ENCODE results near the gene MAGI1. TPM values are rescaled to one million over a fixed set of nuclear protein-coding genes. Genes with fewer than 3 reads are reported as not detected.

The MAGI1 gene
- total RNA-seq, 4 donors from 2014 or later = 7.6 to 42.9 (median 37.0) TPM

DNA sequence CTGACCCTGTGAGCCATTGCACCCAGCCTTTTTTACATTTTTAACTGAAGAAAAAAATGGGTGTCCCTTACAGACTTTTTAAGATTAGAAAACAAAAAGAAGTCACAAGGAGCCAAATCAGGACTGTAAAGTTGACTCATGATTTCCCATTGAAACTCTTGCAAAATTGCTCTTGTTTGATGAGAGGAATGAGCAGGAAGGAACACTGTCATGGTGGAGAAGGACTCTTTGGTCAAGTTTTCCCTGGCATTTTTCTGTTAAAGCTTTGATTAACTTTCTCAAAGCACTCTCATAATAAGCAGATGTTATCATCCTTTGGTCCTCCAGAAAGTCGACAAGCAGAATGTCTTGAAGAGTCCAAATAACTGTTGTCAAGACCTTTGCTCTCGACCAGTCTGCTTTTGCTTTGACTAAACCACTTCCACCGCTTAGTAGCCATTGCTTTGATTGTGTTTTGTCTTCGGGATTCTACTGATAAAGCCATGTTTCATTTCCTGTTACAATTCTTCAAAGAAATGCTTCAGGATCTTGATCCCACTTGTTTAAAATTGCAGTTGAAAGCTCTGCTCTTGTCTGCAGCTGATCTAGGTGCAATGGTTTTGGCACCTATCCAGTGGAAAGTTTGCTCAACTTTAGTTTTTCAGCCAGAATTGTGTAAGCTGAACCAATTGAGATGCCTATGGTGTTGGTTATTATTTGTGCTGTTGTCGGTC is 369.4 kb downstream of the MAGI1 start:
- Histone ChIP-seq H3K4me3 (no peak overlapping the region), H3K27ac (no peak overlapping the region), H3K4me1 (no peaks in the 10 kb centered on the region), H3K9me3 (no peaks in the 10 kb centered on the region), H3K27me3 (no peaks in the 10 kb centered on the region), H3K36me3 (no peaks in the 10 kb centered on the region)
- intact Hi-C loops (cut with DNase I; ENCODE audit: low total_unique reads) = no loop called here
- no peak for DNase-seq
- no peak for TF ChIP-seq POLR2A (IDR thresholded peaks at IDR 0.05)
- TF ChIP-seq, protein P1, sequence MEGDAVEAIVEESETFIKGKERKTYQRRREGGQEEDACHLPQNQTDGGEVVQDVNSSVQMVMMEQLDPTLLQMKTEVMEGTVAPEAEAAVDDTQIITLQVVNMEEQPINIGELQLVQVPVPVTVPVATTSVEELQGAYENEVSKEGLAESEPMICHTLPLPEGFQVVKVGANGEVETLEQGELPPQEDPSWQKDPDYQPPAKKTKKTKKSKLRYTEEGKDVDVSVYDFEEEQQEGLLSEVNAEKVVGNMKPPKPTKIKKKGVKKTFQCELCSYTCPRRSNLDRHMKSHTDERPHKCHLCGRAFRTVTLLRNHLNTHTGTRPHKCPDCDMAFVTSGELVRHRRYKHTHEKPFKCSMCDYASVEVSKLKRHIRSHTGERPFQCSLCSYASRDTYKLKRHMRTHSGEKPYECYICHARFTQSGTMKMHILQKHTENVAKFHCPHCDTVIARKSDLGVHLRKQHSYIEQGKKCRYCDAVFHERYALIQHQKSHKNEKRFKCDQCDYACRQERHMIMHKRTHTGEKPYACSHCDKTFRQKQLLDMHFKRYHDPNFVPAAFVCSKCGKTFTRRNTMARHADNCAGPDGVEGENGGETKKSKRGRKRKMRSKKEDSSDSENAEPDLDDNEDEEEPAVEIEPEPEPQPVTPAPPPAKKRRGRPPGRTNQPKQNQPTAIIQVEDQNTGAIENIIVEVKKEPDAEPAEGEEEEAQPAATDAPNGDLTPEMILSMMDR (IDR thresholded peaks at IDR 0.05) = no peak

DNA sequence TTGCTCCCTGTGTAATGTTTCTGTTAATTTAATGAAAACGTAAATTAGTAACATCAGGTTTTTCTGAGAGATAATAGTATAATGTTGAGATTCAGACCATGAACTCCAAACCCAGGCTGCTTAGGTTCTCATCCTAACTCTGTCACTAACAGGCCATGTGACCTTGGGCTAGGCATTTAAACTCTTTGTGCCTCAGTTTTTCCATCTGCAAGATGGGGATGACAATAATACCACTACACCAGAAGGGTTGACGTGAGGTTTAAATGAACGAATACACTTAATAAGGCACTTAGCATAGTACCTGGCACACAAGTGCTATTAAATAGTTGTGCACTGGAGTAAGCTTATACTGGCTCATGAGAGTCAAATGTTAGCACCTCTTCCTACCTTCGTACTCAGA is 370.8 kb downstream of the MAGI1 start:
- TF ChIP-seq, protein P1 (IDR thresholded peaks at IDR 0.05) = no peak
- TF ChIP-seq POLR2A (IDR thresholded peaks at IDR 0.05) = no peak
- Histone ChIP-seq H3K4me3 (no peak overlapping the region), H3K4me1 (no peaks in the 10 kb centered on the region), H3K27me3 (no peaks in the 10 kb centered on the region), H3K9me3 (no peaks in the 10 kb centered on the region), H3K27ac (no peak overlapping the region), H3K36me3 (no peaks in the 10 kb centered on the region)
- intact Hi-C loops (cut with DNase I; ENCODE audit: low total_unique reads) = no loop called here
- no peak for DNase-seq

DNA sequence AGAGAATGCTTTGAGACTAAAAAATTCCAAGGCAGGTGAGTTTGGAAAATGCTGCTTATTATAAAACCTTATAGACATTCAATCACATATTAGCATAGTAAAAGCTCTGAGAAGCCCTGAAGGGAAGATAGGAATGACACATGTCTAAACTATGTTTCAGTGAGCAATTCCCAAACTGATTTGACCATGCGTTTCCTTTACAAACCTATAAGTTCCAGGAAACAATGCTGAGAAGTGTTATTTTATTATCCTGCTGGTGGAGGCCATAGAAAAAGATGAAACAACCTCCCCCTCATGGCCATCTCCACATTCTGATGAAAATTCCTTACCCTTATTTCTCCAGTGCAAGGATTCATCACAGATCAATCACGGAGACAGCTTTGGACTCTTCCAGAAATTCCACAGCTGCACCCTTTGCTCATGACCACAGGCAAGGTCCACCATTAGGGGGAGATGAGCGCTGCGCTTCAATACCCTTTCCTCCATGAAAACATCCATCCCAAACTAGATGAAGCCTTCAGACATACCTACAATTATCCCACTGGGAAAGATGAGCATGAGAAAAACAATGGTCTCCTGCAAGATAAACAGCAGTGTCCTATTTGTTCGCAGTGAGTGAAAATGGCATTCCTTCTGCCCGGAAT is 372.1 kb downstream of the MAGI1 start:
- TF ChIP-seq, protein P1 (IDR thresholded peaks at IDR 0.05) = no peak
- TF ChIP-seq POLR2A (IDR thresholded peaks at IDR 0.05) = no peak
- Histone ChIP-seq H3K27me3 (no peaks in the 10 kb centered on the region), H3K4me3 (no peak overlapping the region), H3K36me3 (no peaks in the 10 kb centered on the region), H3K4me1 (no peaks in the 10 kb centered on the region), H3K9me3 (no peaks in the 10 kb centered on the region), H3K27ac (no peak overlapping the region)
- DNase-seq = no peak
- intact Hi-C loops (cut with DNase I; ENCODE audit: low total_unique reads) = no loop called here

DNA sequence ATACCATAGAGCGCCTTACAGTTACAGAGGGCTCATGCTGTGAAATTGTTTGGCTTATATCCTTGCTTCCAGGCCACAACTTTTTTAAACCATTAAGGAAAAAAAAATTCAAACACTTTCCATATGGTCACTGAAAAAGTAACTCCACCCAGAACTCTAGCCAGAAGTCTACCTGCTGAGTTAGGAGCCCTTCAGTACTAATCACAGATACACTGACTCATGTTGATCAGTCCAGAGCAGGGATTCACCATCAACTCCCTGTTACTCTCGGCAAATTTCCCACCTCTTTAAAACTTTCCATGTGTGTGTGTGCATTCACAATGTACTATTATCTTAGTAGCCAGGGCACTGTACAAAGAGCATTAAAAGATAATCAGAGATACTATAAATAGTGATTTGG is 372.8 kb downstream of the MAGI1 start:
- no peak for TF ChIP-seq POLR2A (IDR thresholded peaks at IDR 0.05)
- TF ChIP-seq, protein P1 (IDR thresholded peaks at IDR 0.05) = no peak
- no peak for DNase-seq
- intact Hi-C loops (cut with DNase I; ENCODE audit: low total_unique reads) = no loop called here
- Histone ChIP-seq H3K9me3 (no peaks in the 10 kb centered on the region), H3K27ac (no peak overlapping the region), H3K4me1 (no peaks in the 10 kb centered on the region), H3K4me3 (no peak overlapping the region), H3K27me3 (no peaks in the 10 kb centered on the region), H3K36me3 (no peaks in the 10 kb centered on the region)

DNA sequence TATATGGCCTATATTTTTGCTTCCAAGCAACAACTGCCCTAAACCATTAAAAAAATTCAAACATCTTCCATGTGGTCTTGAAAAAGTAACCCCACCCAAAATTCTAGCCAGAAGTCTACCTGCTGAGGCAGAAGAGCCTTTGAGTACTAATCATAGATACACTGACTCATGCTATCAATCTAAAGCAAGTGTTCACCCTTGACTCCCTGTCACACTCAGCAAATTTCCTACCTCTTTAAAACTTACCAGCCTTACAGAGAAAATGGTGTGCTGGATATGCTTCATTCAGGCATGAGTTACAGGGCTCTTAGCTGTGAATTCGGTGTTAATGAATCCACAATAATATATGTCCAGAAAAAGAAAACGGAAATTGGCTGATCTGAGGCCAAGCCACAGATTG is 373.8 kb downstream of the MAGI1 start:
- DNase-seq = no peak

More for the DNA sequence above, 373.8 kb downstream of the MAGI1 start:
- Histone ChIP-seq H3K27me3 (no peaks in the 10 kb centered on the region), H3K9me3 (no peaks in the 10 kb centered on the region), H3K4me3 (no peak overlapping the region), H3K27ac (no peak overlapping the region), H3K4me1 (no peaks in the 10 kb centered on the region), H3K36me3 (no peaks in the 10 kb centered on the region)
- no peak for TF ChIP-seq POLR2A (IDR thresholded peaks at IDR 0.05)
- TF ChIP-seq, protein P1 (IDR thresholded peaks at IDR 0.05) = no peak
- intact Hi-C loops (cut with DNase I; ENCODE audit: low total_unique reads) = no loop called here

All from uterus (tissue), 4 donors.